ENCODE results near the gene IQCE. TPM values are rescaled to one million over a fixed set of nuclear protein-coding genes. Genes with fewer than 3 reads are reported as not detected.

Gene IQCE
- total RNA-seq, 1 experiment from 2014 or later: 13.4 TPM

- BruUV-seq (replicated peaks): TSS peak; percentile 34
- no peaks in the 10 kb centered on the region for H3K27me3 ChIP-seq (replicated peaks; ENCODE audit: control insufficient read depth, insufficient read depth, low read length)
- DNase-seq: no peak
- peaks cover 28% of the 10 kb centered on the region for H3K4me1 ChIP-seq
- no peaks in the 10 kb centered on the region for H3K9me3 Mint-ChIP-seq (ENCODE audit: unreplicated experiment)
- POLR2A ChIA-PET: interaction anchor here (0.6 to 1.5 kb wide), 3 partner anchors 9 to 26 kb away, joined by 4 to 16 read pairs (median 4); no protein-coding TSS in a partner anchor
- peak within 1 kb of the TSS; percentile 99 for H3K4me3 ChIP-seq (ENCODE audit: low read depth, low read length)
- H3K36me3 ChIP-seq (ENCODE audit: control insufficient read depth, insufficient read depth, low read length): peaks cover 2% of the 10 kb centered on the region; the same call in 1 of the 2 replicates
- H3K4me1 Mint-ChIP-seq (ENCODE audit: low read depth, unreplicated experiment): peaks cover 6% of the 10 kb centered on the region
- H3K9me3 ChIP-seq: no peaks in the 10 kb centered on the region
- H3K27ac Mint-ChIP-seq (ENCODE audit: unreplicated experiment): peak within 1 kb of the TSS; percentile 89
- peaks cover 6% of the 10 kb centered on the region for H3K36me3 Mint-ChIP-seq (ENCODE audit: insufficient read depth, unreplicated experiment)
- H3K4me3 Mint-ChIP-seq (ENCODE audit: unreplicated experiment): peak within 1 kb of the TSS; percentile 93
- CTCF ChIA-PET: interaction anchor here (1.0 kb wide), 1 partner anchor 73 kb away, joined by 3 read pairs; no protein-coding TSS in a partner anchor
- no peaks in the 10 kb centered on the region for H3K27me3 Mint-ChIP-seq (ENCODE audit: insufficient read depth, unreplicated experiment)
- intact Hi-C loops (cut with micrococcal nuclease; ENCODE audit: unreplicated experiment): loop anchor here (5.0 to 10.0 kb wide), 2 partner anchors 75 to 673 kb away; partner anchors contain the start of genes BRAT1, IQCE and SDK1
- TF ChIP-seq, protein P1, sequence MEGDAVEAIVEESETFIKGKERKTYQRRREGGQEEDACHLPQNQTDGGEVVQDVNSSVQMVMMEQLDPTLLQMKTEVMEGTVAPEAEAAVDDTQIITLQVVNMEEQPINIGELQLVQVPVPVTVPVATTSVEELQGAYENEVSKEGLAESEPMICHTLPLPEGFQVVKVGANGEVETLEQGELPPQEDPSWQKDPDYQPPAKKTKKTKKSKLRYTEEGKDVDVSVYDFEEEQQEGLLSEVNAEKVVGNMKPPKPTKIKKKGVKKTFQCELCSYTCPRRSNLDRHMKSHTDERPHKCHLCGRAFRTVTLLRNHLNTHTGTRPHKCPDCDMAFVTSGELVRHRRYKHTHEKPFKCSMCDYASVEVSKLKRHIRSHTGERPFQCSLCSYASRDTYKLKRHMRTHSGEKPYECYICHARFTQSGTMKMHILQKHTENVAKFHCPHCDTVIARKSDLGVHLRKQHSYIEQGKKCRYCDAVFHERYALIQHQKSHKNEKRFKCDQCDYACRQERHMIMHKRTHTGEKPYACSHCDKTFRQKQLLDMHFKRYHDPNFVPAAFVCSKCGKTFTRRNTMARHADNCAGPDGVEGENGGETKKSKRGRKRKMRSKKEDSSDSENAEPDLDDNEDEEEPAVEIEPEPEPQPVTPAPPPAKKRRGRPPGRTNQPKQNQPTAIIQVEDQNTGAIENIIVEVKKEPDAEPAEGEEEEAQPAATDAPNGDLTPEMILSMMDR (IDR thresholded peaks at IDR 0.05; ENCODE audit: insufficient read depth in 1 of 2, low read depth in 1 of 2, low read length in 1 of 2, severe bottlenecking in 1 of 2, unreplicated experiment in 1 of 2): no peak
Observed at GRCh38 chr7:2631946-2632732, 73.4 kb downstream of the IQCE start, which contains the start of gene TTYH3. Gene TTYH3, plus strand, starts transcription at chr7:2631986. Its CDS starts 170 bp downstream, at chr7:2632156.

DNA sequence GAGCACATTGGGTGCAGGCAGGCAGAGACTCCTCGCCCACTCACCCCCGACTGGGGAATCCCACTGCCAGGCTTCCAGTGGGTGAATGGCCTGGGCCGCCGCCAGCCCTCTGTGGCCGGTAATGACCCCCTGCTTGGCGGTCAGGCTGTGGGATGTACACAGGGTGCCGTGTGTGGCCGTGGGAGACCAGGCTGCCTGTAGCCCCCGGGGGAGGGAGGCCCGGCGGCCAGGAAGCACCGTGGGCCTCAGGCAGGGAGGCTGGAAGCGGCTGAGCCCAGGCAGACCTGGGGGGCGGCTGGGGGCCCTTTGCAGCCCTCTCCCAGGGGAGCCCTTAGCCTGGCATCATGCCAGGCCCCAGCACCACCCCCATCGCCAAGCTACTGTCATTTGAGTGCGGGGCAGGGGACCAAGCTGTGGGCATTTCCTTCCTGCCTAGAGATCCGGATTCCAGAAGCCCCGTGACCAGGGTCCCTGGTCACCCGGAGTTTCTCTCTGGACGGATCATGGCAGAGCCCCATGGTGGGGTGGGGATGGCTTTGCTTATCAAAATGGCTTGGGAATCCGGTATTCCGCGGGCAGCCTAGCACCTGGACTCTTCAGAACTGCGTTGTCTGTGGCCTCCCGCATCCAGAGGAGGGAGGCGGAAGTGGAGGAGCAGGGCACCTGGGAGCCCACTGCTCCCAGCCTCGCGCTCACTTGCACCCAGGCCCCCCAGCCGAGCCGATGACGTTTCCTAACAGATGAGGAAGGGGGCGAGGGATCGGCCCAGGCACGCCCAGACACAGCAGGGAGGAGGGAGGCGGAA, 74.2 kb downstream of the IQCE start:
- Mint-ChIP-seq H3K9me3 (ENCODE audit: unreplicated experiment) (no peaks in the 10 kb centered on the region), H3K27me3 (ENCODE audit: insufficient read depth, unreplicated experiment) (no peaks in the 10 kb centered on the region), H3K4me1 (ENCODE audit: low read depth, unreplicated experiment) (peaks cover 6% of the 10 kb centered on the region), H3K27ac (ENCODE audit: unreplicated experiment) (peak overlapping the region; percentile 64), H3K4me3 (ENCODE audit: unreplicated experiment) (peak overlapping the region; percentile 93), H3K36me3 (ENCODE audit: insufficient read depth, unreplicated experiment) (peaks cover 6% of the 10 kb centered on the region)
- H3K9me3 ChIP-seq: no peaks in the 10 kb centered on the region
- no peak for DNase-seq
- H3K36me3 ChIP-seq (ENCODE audit: control insufficient read depth, insufficient read depth, low read length): peaks cover 2% of the 10 kb centered on the region; the same call in 1 of the 2 replicates
- H3K4me3 ChIP-seq (ENCODE audit: low read depth, low read length): peak overlapping the region; percentile 99
- intact Hi-C loops (cut with micrococcal nuclease; ENCODE audit: unreplicated experiment): loop anchor here (5.0 to 10.0 kb wide), 2 partner anchors 76 to 672 kb away; partner anchors contain the start of genes BRAT1, IQCE and SDK1
- no TSS peak for BruUV-seq (replicated peaks)
- TF ChIP-seq, protein P1 (IDR thresholded peaks at IDR 0.05; ENCODE audit: insufficient read depth in 1 of 2, low read depth in 1 of 2, low read length in 1 of 2, severe bottlenecking in 1 of 2, unreplicated experiment in 1 of 2): no peak
- ChIA-PET CTCF (no interaction called here), POLR2A (no interaction called here)
- H3K4me1 ChIP-seq: peaks cover 28% of the 10 kb centered on the region
- no peaks in the 10 kb centered on the region for H3K27me3 ChIP-seq (replicated peaks; ENCODE audit: control insufficient read depth, insufficient read depth, low read length)

All from Caco-2 (cell line).